Keratinocyte (primary cell): Measurements from ENCODE around the gene SALL3.

Experiments
- CTCF ChIP-seq, 3 experiments: IDR thresholded peaks in 1 of 3; conservative IDR thresholded peaks in 1 of 3; optimal IDR thresholded peaks in 1 of 3; 2 replicates in 2 of 3; 3 replicates in 1 of 3; pipeline versions ENCODE3 to v1.5.1; 2011; ENCODE audit warnings: low read length in 3 of 3, mild to moderate bottlenecking in 3 of 3, moderate library complexity in 2 of 3, control low read depth in 1 of 3, inconsistent platforms in 1 of 3; ENCODE audit not compliant: insufficient read depth in 2 of 3; ENCODE audit errors: extremely low read depth in 1 of 3
- EZH2 ChIP-seq: IDR thresholded peaks from one replicate; pipeline ENCODE4 v1.6.1; 2012; ENCODE audit warnings: inconsistent platforms, mild to moderate bottlenecking, low read length, moderate library complexity

- TF ChIP-seq EZH2 (no peak), CTCF (optimal IDR thresholded peaks at IDR 0.05 in 1 of 3, IDR thresholded peaks at IDR 0.05 in 1 of 3, conservative IDR thresholded peaks at IDR 0.05 in 1 of 3; ENCODE audit: extremely low read depth in 1 of 3, insufficient read depth in 2 of 3, low read length in 3 of 3) (no peak)
Observed at GRCh38 chr18:78972385-78972918, 7.2 kb upstream of the SALL3 start.
